Hindlimb muscle (tissue), 1 donor: ENCODE results near the gene CCPG1. TPM values are rescaled to one million over a fixed set of nuclear protein-coding genes. Genes with fewer than 3 reads are reported as not detected.

ENCODE experiments used
- DNase-seq: peaks from one replicate; pipeline ENCODE4 v3.0.0-alpha.2; 2013
- polyA plus RNA-seq: library from polyadenylated mRNA; unstranded; fragments of 120-200 nt; gene quantifications from one replicate; pipeline ENCODE4 v1.2.1, GENCODE V29; 2013; ENCODE audit not compliant: insufficient read length

Gene CCPG1
- polyA plus RNA-seq, 1 donor = 25.4 TPM

GRCh38 chr15:55318588-55319494, 89.3 kb downstream of the CCPG1 start, which contains the start of the genes PIGB and PIGBOS1:
Gene PIGB, plus strand, starts transcription at chr15:55319222. Its CDS starts 29 bp downstream, at chr15:55319251.
Gene PIGBOS1, minus strand, starts transcription at chr15:55319123. Its CDS starts 1,331 bp downstream, at chr15:55317792.
- peak; percentile 89 for DNase-seq

Other genes with a start within 250 kb of the CCPG1 start
- gene RSL24D1, start 211.4 kb downstream of the CCPG1 start, polyA plus RNA-seq = 77.1 TPM
- gene RAB27A, start 118.5 kb downstream of the CCPG1 start, polyA plus RNA-seq = 5.9 TPM
- 14.4 TPM for gene PIGBOS1, start 89.2 kb downstream of the CCPG1 start, polyA plus RNA-seq
- 8.9 TPM for gene PIGB, start 89.1 kb downstream of the CCPG1 start, polyA plus RNA-seq
- 1.7 TPM for gene PIERCE2, start 136 bp upstream of the CCPG1 start, polyA plus RNA-seq
- gene DNAAF4, start 99.9 kb upstream of the CCPG1 start, polyA plus RNA-seq = 1.4 TPM
- gene PYGO1, start 180.0 kb upstream of the CCPG1 start, polyA plus RNA-seq = 8.0 TPM